NCI-H2196 treated with DMSO at 0.1 percent for 48 hours (cell line): ENCODE measurements around the gene CD248.
"Not testable (repeated sequence)": the region's sequence is repeated elsewhere in the genome, so short reads cannot be mapped to it uniquely, and the experiment has no call there.

Experiments used
- DNase-seq: peaks from one replicate; lab custom pipeline; 2025; ENCODE audit not compliant: unreplicated experiment; lab: John Stamatoyannopoulos, UW

The CD248 gene, protein sequence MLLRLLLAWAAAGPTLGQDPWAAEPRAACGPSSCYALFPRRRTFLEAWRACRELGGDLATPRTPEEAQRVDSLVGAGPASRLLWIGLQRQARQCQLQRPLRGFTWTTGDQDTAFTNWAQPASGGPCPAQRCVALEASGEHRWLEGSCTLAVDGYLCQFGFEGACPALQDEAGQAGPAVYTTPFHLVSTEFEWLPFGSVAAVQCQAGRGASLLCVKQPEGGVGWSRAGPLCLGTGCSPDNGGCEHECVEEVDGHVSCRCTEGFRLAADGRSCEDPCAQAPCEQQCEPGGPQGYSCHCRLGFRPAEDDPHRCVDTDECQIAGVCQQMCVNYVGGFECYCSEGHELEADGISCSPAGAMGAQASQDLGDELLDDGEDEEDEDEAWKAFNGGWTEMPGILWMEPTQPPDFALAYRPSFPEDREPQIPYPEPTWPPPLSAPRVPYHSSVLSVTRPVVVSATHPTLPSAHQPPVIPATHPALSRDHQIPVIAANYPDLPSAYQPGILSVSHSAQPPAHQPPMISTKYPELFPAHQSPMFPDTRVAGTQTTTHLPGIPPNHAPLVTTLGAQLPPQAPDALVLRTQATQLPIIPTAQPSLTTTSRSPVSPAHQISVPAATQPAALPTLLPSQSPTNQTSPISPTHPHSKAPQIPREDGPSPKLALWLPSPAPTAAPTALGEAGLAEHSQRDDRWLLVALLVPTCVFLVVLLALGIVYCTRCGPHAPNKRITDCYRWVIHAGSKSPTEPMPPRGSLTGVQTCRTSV

DNA sequence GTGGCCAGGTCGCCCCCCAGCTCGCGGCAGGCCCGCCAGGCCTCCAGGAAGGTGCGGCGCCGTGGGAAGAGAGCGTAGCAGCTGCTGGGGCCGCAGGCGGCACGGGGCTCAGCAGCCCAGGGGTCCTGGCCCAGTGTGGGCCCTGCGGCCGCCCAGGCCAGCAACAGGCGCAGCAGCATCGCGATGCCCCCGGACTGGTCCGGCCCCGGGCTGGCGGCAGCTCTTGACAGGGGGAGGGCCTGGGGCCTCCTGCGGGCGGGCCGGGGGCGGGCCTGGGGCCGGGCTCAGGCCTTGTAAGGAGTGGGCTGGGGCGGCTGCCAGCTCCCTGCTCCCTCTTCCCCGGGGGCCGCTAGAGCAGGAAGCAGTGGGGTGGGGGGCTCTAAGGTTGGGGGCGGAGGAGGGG lies at the start of gene CD248:
Gene CD248, minus strand, starts transcription at position 196 of the 403 bp plus-strand sequence. Its CDS starts 17 bp downstream, at position 179.
- DNase-seq: no peak

DNA sequence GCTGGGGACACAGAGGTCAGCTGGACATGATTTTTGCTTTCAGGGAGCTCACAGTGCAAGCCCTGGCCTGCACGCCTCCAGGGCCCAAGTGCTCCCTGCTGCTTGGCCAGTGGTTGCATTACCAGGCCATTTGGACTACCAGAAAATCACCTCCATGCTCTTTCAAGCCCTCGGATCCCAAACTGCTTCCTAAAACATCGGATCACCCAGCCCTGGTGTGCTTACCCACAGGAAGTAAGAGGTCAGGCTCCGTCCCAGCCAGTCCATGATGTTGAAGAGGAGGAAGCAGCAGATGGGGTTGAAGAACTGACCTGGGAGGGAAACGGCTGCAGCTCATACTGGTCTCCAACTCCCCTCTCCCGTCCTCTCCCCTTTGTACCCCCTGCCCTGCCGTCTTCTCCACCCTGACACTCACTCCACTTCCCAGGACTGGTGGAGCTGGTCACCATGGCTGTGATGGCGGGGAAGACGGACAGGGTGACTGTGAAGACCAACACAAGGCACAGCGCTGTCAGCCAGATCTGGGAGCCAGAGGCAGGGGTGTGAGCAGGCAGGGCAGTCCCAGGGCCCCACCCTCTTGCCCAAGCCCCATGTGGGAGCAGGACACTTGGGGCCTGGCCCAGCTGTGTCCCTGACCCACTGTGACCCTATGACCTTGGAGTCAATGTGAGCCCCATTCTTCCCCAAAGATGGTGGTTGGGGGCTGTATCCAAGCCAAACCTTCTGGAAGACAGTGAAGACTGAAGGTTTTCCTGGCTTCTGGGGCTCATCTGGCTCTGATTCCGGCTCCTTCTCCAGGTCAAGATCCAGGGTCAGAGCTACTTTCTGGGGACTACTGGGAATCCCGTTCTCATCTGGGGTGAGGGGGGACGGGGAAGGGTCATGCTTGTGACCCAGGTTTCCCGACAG lies 49.1 kb upstream of the CD248 start:
- DNase-seq: no peak

DNA sequence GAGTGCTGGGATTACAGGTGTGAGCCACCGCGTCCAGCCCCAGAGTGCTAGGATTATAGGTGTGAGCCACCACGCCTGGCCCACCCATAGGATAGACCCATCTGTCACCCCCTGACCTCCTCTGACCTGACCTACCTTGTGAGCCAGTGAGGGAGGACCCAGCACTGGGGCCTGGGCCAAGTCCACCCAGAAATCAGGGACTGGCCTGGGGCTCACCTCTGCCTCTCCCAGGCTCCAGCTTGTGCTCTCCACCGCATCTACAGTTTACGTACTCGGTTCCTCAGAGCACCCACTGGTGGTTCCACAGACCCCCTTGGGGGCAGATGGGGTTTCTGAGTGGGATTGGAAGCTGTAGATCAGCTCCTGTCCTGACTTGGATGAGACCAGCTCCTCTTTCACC lies 48.3 kb upstream of the CD248 start:
- no peak for DNase-seq

DNA sequence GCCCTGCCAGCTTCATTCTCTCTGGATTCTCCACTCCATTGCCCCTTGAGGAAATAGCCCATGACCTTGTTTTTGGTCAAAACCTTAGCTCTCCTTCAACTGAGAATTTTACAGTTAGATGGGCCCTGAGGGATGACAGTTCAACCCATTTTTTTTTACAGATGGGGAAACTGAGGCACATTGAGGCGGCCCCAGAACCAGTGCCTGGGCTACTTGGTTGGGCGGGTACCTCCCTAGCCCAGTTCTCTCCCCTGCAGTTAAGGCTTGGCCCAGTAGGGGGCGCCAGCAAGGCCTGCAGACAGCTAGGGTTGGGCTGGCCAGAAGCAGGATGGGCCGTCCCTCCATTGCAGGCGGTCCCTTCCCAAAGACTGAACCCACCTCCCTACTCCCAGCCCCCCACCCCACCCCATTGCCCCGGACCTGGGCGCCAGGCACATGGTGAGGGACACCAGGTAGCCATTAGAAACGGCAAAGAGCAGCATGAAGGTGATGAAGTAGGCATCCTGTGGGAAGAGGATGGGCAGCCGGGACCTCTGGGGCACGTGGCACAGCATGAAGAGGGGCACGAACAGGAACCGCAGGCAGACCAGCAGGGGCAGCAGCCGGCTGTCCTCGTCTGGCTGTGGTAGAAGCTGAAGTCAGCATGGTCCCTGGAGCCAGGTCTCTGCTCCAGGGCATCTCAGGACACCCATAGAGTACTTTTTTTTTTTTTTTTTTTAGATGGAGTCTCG lies 47.1 kb upstream of the CD248 start:
- no peak for DNase-seq

DNA sequence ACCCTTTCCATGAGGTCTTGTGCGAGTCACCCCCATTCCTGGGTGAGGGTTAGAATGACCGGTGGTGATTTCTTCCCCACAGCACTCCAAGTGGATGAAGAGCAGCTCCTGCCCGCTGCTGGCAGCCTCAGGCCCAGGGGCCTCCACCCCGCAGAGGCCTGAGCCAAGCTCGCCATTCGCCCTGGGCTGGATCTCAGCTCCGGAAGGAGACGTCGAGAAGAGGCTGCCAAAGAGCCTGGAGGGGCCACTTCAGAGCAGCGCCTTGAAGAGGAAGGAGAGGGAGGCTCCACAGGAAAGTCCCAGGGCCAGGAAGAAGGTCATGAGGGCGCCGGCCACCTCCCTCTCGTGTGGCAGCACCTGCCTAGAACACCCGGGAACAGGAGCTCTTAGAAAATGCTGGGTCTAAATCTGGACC lies 46.4 kb upstream of the CD248 start:
- no peak for DNase-seq

DNA sequence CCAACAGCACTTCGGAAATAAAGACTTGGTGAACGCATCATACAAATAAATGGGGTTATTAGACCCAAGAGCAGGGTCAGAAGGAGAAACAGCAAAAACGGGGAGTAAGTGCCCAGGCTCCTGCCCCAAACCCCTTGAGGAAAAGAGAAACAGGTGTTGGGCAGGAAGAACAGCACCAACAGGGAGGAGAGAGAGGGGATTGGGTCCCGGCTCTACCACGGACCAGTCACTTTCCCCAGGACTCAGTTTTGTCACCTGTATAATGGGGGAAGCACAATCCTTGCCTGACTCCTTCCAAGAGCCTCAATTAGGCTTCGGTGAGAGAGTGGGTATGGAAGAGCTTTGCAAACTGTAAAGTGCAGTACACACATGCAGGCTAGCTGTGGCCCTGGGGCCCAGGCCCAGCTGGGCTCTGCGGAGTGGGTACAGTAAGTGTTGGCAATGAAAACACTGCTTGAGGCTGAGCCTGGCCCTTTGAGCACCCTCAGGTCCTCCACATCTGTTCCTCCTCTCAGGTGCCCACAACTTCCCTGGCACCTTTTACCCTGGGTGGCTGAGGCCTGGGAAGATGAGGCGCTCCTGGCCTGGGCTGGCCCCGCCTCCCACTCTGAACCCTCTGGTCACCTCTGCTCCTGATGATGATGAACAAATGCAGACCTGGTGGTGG lies 45.8 kb upstream of the CD248 start:
- no peak for DNase-seq

DNA sequence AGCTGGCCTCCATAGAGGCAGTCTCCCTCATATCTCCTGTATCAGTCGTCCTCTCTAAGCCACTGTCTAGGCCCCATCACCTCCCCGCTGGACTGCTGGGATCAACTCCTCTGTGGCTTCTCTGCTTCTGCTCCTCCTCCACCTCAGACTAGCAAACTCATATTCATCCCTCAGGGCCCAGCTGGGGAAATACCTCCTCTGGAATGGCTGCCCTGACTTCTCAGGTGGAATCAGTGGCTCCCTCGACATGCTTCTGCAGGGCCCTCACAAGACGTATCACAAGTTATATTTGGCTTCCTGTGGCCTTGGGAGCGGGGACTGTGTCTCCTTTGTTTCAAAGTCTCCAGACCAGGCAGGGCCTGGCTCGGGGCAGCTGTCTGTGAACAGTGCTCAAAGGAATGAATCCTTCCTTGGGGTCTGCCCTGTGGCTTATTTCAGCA lies 44.7 kb upstream of the CD248 start:
- no peak for DNase-seq

DNA sequence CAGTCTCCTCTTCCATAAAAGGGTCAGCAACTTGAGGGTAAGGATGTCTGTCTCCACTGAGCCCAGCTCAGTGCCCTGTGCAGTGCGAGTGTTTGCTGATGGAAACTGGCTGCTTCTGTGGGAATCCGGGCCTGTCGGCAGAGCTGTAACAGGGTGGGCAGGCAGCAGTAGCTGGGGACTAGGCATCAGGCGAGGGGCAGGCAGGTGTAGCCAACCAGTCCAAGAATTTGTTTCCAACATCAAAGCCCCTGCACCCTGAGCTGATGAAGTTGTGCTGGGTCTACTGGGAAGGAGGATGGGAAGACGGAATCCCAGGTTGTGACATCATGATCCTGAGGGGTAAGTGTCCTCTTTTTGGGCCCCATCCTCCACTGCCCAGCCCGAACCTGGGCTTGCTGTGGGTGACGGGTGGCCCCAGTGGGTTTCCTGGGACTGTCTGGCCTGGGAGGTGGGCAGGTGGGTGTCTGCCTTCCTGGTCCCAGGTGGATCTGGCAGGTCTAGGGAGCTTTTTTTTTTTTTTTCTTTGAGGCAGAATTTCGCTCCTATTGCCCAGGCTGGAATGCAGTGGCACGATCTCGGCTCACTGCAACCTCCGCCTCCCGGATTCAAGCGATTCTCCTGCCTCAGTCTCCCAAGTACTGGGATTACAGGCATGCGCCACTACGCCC lies 43.7 kb upstream of the CD248 start:
- DNase-seq: no peak

DNA sequence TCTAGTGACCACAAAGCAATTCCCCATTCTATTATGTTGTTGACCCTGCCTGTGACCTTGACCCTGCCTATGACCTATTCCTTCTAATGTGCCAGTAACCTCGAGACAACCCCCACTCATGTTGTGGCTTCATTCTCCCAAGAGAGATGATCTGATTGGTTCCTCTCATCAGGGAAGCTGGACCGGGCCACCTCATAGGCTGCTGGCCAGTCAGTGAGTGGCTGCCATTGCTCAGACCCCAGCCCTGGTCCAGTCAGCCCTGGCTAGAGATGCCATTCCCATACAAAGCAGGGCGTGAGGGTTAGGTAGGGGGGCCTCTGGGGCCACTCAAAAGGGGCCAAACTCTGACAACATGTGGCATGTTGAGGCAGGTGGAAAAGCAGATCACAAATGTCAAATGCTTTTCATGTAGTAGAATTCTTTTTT lies 42.8 kb upstream of the CD248 start:
- no peak for DNase-seq

DNA sequence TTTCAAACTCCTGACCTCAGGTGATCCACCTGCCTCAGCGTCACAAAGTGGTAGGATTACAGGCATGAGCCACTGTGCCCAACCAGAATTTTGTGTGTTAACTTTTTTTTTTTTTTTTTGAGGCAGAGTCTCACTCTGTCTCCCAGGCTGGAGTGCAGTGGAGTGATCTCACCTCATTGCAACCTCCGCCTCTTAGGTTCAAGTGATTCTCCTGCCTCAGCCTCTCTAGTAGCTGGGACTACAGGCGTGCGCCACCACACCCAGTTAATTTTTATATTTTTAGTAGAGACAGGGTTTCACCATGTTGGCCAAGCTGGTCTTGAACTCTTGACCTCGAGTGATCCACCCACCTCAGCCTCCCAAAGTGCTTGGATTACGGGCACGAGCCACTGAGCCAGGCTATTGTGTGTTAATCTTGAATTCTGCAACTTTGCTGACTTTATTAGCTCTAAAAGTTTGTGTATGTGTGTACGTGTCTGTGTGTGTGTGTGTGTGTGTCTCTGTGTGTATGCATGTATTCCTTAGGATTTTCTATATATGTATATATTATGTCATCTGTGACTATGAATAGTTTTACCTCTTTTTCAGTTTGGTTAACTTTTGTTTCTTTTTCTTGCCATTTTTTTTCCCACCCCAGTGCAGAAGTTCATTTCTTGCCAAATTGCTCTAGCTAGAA lies 33.9 kb upstream of the CD248 start:
- not testable (repeated sequence) for DNase-seq

DNA sequence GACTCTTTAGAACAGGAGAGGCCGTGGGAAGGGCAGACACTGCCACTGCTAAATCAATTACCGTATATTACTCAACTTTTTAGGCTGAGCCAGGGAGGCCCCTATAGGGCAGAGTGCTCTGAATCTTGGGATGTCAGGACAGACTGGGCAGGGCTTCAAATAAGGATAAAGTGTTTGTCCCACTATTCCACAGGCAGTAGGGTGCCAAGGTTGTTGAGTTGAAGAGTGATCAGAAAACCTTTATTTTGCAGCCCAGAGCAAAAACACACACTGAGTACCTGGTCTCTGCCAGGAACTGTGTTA lies 32.2 kb upstream of the CD248 start:
- DNase-seq: no peak

DNA sequence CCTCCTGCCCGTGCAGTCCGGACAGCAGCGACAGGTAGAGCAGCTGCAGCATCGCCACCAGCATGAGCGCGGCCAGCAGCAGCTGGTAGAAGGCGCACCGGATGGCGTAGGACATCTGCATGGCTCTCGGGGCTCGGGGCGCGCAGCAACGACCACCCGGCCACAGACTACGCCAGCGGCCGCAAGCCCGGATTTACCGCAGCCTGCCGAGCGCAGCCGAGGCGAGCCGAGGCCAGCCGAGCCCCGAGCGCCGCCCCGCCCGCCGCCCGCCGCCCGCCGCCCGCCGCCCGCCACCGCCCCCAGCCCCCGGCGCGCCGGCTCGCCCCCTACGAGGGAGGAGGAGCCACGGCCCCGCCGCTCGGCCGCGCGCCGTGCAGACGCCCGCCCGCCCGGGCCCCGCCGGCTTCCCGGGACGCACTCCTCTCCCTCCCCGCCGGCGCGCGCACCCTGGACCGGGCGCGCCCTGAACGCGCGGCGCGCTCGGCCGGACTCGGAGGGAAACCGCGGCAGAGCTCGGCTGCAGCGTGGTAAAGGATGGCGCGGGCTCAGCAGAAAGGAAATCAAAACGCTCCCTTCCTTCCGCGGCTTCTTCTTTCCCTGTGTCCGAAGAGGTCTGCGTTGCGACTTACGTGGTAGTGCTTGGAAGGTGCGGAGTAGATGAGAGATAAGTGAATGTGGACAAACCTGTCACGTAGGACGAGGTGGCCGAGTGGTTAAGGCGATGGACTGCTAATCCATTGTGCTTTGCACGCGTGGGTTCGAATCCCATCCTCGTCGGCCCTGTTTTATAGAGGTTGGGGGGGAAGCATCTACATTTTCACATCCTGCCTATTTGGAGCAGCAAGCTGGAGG lies 30.8 kb upstream of the CD248 start, which contains the start of gene B4GAT1:
Gene B4GAT1, minus strand, starts transcription at position 205 of the 852 bp plus-strand sequence. Its CDS starts 84 bp downstream, at position 121.
- peak; percentile 57 for DNase-seq

DNA sequence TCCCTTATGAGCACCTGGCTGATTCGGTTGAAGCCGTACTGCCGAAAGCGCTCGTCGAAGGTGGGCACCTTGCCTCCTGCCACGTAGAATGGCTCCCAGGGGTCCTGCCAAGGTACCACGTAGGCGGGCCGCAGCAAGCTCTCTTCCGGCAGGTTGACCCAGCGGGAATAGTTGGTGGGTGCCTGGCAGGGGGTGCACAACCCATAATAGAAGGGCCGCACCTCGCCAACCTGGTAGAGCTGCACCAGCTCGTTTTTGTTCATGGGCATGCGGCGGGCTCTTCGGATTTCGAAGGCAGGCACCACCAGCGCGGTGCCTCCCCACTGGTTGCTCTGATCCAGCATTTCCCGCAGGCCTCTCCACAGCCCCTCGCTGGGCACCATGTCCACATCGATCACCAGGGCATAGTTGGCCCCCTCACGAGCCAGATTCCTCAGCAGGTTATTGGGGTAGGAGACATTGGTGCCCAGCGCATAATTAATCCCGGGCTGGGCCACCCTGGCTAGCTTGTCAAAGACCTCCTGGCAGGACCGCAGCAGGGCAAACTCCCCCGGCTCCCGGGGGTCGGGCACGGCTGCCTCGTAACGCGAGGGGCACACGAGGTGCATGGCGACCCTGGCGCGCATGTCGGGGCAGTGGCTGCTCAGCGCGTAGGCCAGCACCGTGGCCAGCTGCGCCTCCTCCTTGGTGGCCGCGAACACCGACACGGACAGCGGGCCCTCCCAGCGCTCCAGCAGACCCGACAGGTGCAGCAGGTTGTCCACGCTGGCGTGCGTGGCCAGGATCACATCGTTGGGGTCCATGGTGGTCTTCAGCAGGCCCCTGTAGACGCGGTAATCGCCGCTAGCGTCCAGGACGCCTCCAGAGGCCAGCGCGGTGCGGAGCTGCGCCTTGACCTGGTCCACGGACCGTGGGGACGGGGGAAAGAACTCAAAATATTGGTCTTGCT lies 29.9 kb upstream of the CD248 start:
- no peak for DNase-seq

DNA sequence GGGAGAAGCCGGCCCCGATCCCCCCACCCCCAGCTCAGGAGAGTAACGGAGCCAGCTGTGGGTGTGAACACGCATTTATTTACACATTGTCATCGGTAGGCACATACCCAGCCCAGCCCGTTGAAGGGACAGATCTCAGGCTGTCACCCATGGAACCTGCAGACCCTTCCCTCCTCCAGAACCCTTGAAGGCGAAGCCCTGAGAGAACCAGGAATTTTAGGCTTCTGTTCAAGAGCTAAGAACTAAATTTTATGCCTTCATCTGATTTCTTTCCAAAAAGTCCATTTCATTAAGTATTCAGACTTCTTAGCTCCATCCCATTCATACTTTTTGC lies 28.4 kb upstream of the CD248 start:
- no peak for DNase-seq

DNA sequence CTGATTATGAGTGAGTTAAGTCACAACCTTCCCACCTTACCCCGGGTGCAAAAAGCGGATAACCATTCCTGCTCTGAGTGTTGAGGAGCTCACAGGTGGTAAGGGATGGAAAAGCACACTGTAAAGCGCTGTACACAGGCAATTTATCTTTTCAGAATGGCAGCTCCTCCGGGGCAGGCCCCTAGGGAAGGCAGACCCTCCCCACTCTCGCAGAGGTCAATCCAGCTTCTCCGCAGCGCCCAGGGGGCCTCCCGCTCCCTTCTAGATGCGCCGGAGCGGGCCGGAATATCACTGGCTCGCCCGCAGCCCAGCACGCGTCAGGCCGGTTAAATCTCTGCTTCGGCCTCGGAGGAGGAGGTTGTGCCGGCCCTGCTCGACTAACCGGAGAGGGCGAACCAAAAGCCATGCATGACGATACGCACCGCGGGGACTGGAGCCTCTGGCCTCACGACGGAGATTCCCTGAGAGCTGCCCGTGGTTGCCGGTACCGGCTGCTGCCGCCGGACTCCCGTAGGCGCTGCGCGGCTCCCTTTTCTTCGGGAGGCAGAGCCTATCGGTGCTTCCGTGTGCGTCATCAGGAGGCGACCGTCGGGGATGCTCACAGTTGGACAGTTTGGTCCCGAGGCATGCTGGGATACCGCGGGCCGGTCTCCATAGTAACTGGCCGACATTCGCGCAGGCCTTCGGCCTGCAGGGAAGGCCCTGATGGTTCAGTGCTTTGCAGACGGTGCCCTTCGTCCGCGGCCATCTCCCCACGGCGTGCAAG lies 27.9 kb upstream of the CD248 start, which contains the start of gene BRMS1:
Gene BRMS1, minus strand, starts transcription at position 555 of the 766 bp plus-strand sequence. CDS start 2,870 bp downstream, outside the sequence.
- peak; percentile 93 for DNase-seq

DNA sequence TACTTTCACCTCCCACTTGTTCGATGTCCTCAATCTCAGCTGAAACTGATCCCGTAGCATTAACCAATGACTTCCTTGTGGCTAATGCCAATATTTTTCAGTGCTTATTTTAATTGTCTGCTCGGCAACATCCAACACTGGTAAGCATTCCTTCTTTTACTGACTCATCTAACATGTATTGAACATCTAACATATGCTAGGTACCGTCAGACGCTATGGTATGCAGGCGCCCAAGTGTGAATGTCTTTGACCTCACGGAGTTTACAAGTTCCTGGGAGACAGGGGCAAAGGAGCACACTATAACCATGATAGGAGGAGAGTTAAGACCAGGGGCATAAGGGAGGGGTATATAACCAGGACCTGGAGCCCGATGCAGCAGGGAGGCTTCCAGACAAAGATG lies 26.3 kb upstream of the CD248 start:
- no peak for DNase-seq
